ENCODE measurements around the gene WNK4. TPM values are rescaled to one million over a fixed set of nuclear protein-coding genes. Genes with fewer than 3 reads are reported as not detected.
A peak's percentile ranks its signal among the peaks of the same experiment; 100 is the strongest.
"Not testable (repeated sequence)": the region's sequence is repeated elsewhere in the genome, so short reads cannot be mapped to it uniquely, and the experiment has no call there.

WNK4 gene
- total RNA-seq: under 1 TPM; 0.10 to 0.28 TPM

GRCh38 chr17:42779936-42780850 is at the start of gene WNK4:
Gene WNK4, plus strand, starts transcription at chr17:42780610. Its CDS starts 89 bp downstream, at chr17:42780699.
- H3K4me1 Mint-ChIP-seq (ENCODE audit: low read depth in 2 of 2): peaks cover 0 to 20% of the 10 kb centered on the region in 2 donors
- DNase-seq (ENCODE audit: low spot score): no peak
- peak within 1 kb of the TSS in 1 of 2 donors; percentile 27 for H3K27ac Mint-ChIP-seq
- H3K27me3 Mint-ChIP-seq: peaks cover 23 to 27% of the 10 kb centered on the region in 2 donors
- peak in 1 of 2 donors; percentile 20 for ATAC-seq
- H3K4me3 Mint-ChIP-seq: no peak within 1 kb of the TSS
- no peaks in the 10 kb centered on the region for H3K9me3 Mint-ChIP-seq
- H3K36me3 Mint-ChIP-seq: no peaks in the 10 kb centered on the region

- H3K4me1 Mint-ChIP-seq (ENCODE audit: low read depth in 2 of 2): peaks cover 16 to 17% of the 10 kb centered on the region in 2 donors
- no peak overlapping the region for H3K27ac Mint-ChIP-seq
- H3K4me3 Mint-ChIP-seq: no peak overlapping the region
- no peaks in the 10 kb centered on the region for H3K27me3 Mint-ChIP-seq
- H3K9me3 Mint-ChIP-seq: no peaks in the 10 kb centered on the region
- DNase-seq (ENCODE audit: low spot score) (no peak), ATAC-seq (no peak)
- H3K36me3 Mint-ChIP-seq: no peaks in the 10 kb centered on the region
Observed at GRCh38 chr17:42740699-42741098, 39.7 kb upstream of the WNK4 start.

GRCh38 chr17:42742916-42743315 is 37.5 kb upstream of the WNK4 start:
- Mint-ChIP-seq H3K4me1 (ENCODE audit: low read depth in 2 of 2) (peaks cover 16 to 17% of the 10 kb centered on the region in 2 donors), H3K27ac (peak overlapping the region in 1 of 2 donors; percentile 51)
- not testable (repeated sequence) for ATAC-seq; H3K36me3 Mint-ChIP-seq; H3K9me3 Mint-ChIP-seq; H3K27me3 Mint-ChIP-seq; H3K4me3 Mint-ChIP-seq; DNase-seq (ENCODE audit: low spot score)

GRCh38 chr17:42743595-42744282 is 36.7 kb upstream of the WNK4 start:
- H3K36me3 Mint-ChIP-seq: no peaks in the 10 kb centered on the region
- DNase-seq (ENCODE audit: low spot score) (no peak), ATAC-seq (no peak)
- peak overlapping the region; percentile 47 to 88 for H3K27ac Mint-ChIP-seq
- peaks cover 16 to 17% of the 10 kb centered on the region in 2 donors for H3K4me1 Mint-ChIP-seq (ENCODE audit: low read depth in 2 of 2)
- H3K9me3 Mint-ChIP-seq: no peaks in the 10 kb centered on the region
- H3K27me3 Mint-ChIP-seq: peaks cover 6 to 8% of the 10 kb centered on the region in 2 donors
- H3K4me3 Mint-ChIP-seq: peak overlapping the region; percentile 89

GRCh38 chr17:42744283-42744805 is 36.1 kb upstream of the WNK4 start:
- peaks cover 16 to 17% of the 10 kb centered on the region in 2 donors for H3K4me1 Mint-ChIP-seq (ENCODE audit: low read depth in 2 of 2)
- ATAC-seq (peak; percentile 77 to 82), DNase-seq (ENCODE audit: low spot score) (peak; percentile 67)
- no peaks in the 10 kb centered on the region for H3K36me3 Mint-ChIP-seq
- peaks cover 8 to 11% of the 10 kb centered on the region in 2 donors for H3K27me3 Mint-ChIP-seq
- no peaks in the 10 kb centered on the region for H3K9me3 Mint-ChIP-seq
- peak overlapping the region; percentile 89 for H3K4me3 Mint-ChIP-seq
- peak overlapping the region; percentile 47 to 88 for H3K27ac Mint-ChIP-seq

- DNase-seq (ENCODE audit: low spot score) (peak; percentile 94), ATAC-seq (peak; percentile 97)
- Mint-ChIP-seq H3K27ac (peak within 1 kb of the TSS; percentile 47 to 88), H3K36me3 (no peaks in the 10 kb centered on the region), H3K27me3 (peaks cover 8 to 12% of the 10 kb centered on the region in 2 donors), H3K4me3 (peak within 1 kb of the TSS; percentile 89), H3K9me3 (no peaks in the 10 kb centered on the region), H3K4me1 (ENCODE audit: low read depth in 2 of 2) (peaks cover 16 to 17% of the 10 kb centered on the region in 2 donors)
Observed at GRCh38 chr17:42744806-42745617, 35.4 kb upstream of the WNK4 start, which contains the start of gene EZH1. Gene EZH1, minus strand, starts transcription at chr17:42745040. Its CDS starts 16,099 bp downstream, at chr17:42728941.

- no peak overlapping the region for H3K4me3 Mint-ChIP-seq
- H3K27me3 Mint-ChIP-seq: peaks cover 16 to 22% of the 10 kb centered on the region in 2 donors
- DNase-seq (ENCODE audit: low spot score) (no peak), ATAC-seq (no peak)
- no peaks in the 10 kb centered on the region for H3K9me3 Mint-ChIP-seq
- peaks cover 14 to 16% of the 10 kb centered on the region in 2 donors for H3K4me1 Mint-ChIP-seq (ENCODE audit: low read depth in 2 of 2)
- no peaks in the 10 kb centered on the region for H3K36me3 Mint-ChIP-seq
- no peak overlapping the region for H3K27ac Mint-ChIP-seq
Observed at GRCh38 chr17:42748202-42748907, 32.1 kb upstream of the WNK4 start.

GRCh38 chr17:42748908-42749798 is 31.3 kb upstream of the WNK4 start:
- Mint-ChIP-seq H3K9me3 (no peaks in the 10 kb centered on the region), H3K27ac (no peak overlapping the region), H3K27me3 (peaks cover 20 to 26% of the 10 kb centered on the region in 2 donors)

GRCh38 chr17:42750739-42751344 is 29.6 kb upstream of the WNK4 start:
- DNase-seq (ENCODE audit: low spot score) (no peak), ATAC-seq (no peak)
- Mint-ChIP-seq H3K27me3 (peaks cover 26 to 27% of the 10 kb centered on the region in 2 donors), H3K4me3 (no peak overlapping the region), H3K27ac (no peak overlapping the region), H3K4me1 (ENCODE audit: low read depth in 2 of 2) (no peaks in the 10 kb centered on the region), H3K9me3 (no peaks in the 10 kb centered on the region), H3K36me3 (no peaks in the 10 kb centered on the region)

More at GRCh38 chr17:42748908-42749798, 31.3 kb upstream of the WNK4 start:
- H3K4me3 Mint-ChIP-seq: no peak overlapping the region
- peaks cover 7 to 8% of the 10 kb centered on the region in 2 donors for H3K4me1 Mint-ChIP-seq (ENCODE audit: low read depth in 2 of 2)
- ATAC-seq (no peak), DNase-seq (ENCODE audit: low spot score) (no peak)
- no peaks in the 10 kb centered on the region for H3K36me3 Mint-ChIP-seq

- no peaks in the 10 kb centered on the region for H3K36me3 Mint-ChIP-seq
- H3K4me1 Mint-ChIP-seq (ENCODE audit: low read depth in 2 of 2): no peaks in the 10 kb centered on the region
- DNase-seq (ENCODE audit: low spot score) (no peak), ATAC-seq (no peak)
- no peak overlapping the region for H3K27ac Mint-ChIP-seq
- H3K4me3 Mint-ChIP-seq: no peak overlapping the region
- peaks cover 31 to 33% of the 10 kb centered on the region in 2 donors for H3K27me3 Mint-ChIP-seq
- H3K9me3 Mint-ChIP-seq: no peaks in the 10 kb centered on the region
Observed at GRCh38 chr17:42751628-42752027, 28.8 kb upstream of the WNK4 start.

- Mint-ChIP-seq H3K4me1 (ENCODE audit: low read depth in 2 of 2) (no peaks in the 10 kb centered on the region), H3K27me3 (peaks cover 34 to 42% of the 10 kb centered on the region in 2 donors), H3K27ac (no peak overlapping the region), H3K4me3 (no peak overlapping the region), H3K36me3 (no peaks in the 10 kb centered on the region), H3K9me3 (no peaks in the 10 kb centered on the region)
- no peak for ATAC-seq
- DNase-seq (ENCODE audit: low spot score): no peak
Observed at GRCh38 chr17:42754782-42755181, 25.6 kb upstream of the WNK4 start.
